Dermis microvascular lymphatic vessel endothelial cell (primary cell): Measurements from ENCODE around the gene CIDEA. TPM values are rescaled to one million over a fixed set of nuclear protein-coding genes. Genes with fewer than 3 reads are reported as not detected.

Source experiments
- DNase-seq, 2 donors: peaks; one replicate each; pipeline versions ENCODE4 v3.0.0 to v3.0.0-alpha.2; 2010; ENCODE audit warnings: low read depth in 2 of 2
- total RNA-seq: library from RNA; depleted of rRNA; stranded (reverse); fragments of >200 nt; gene quantifications from 2 replicates; pipeline ENCODE4 v1.2.1, GENCODE V29; 2014

CIDEA gene
- total RNA-seq, 1 donor from 2014 or later, result 1.3 TPM

- peak in 1 of 2 donors; percentile 70 for DNase-seq
Observed at GRCh38 chr18:12296457-12296856, 42.3 kb downstream of the CIDEA start.

- DNase-seq, result no peak
Observed at GRCh38 chr18:12299862-12300261, 45.7 kb downstream of the CIDEA start.

DNA sequence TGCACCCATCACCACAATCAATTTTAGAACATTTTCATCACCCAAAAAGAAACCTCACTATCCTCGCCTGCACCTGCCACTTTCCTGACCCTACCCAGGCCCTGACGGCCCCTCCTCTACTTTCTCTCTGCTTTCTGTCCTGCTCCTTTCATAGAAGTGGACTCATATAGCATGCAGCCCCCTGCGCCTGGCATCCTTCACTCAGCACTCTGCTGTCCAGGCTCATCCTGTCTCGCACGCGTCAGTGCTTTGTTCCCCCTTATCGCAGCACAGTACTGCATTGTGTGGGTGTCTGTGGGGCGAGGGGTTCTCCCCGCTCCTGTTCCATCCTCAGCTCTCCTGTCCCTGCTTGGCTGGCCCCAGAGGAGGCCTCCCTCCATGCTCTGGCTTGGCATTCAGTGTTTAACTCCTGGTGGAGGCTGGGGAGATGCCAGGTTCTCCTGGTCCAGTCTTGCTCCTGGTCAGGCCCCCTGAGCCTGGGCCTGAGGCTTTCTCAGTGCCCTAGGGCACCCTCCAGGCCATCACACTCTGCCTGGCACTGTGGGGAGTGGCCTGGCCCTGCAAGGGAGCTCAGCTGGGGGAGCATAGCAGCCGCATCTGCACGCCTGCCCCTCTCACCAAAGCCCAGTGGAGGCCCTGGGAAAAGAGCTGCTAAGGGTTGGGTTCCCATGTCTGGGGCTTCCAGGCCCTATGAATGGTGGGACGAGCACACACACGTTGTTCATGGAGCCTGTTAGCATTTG lies 47.3 kb downstream of the CIDEA start:
- DNase-seq, result no peak

GRCh38 chr18:12302391-12303147 lies 48.4 kb downstream of the CIDEA start:
- DNase-seq, result no peak

- no peak for DNase-seq
Observed at GRCh38 chr18:12304351-12305210, 50.4 kb downstream of the CIDEA start.

GRCh38 chr18:12305211-12305610 lies 51.0 kb downstream of the CIDEA start:
- no peak for DNase-seq

- no peak for DNase-seq
Observed at GRCh38 chr18:12305930-12306629, 51.9 kb downstream of the CIDEA start.

DNA sequence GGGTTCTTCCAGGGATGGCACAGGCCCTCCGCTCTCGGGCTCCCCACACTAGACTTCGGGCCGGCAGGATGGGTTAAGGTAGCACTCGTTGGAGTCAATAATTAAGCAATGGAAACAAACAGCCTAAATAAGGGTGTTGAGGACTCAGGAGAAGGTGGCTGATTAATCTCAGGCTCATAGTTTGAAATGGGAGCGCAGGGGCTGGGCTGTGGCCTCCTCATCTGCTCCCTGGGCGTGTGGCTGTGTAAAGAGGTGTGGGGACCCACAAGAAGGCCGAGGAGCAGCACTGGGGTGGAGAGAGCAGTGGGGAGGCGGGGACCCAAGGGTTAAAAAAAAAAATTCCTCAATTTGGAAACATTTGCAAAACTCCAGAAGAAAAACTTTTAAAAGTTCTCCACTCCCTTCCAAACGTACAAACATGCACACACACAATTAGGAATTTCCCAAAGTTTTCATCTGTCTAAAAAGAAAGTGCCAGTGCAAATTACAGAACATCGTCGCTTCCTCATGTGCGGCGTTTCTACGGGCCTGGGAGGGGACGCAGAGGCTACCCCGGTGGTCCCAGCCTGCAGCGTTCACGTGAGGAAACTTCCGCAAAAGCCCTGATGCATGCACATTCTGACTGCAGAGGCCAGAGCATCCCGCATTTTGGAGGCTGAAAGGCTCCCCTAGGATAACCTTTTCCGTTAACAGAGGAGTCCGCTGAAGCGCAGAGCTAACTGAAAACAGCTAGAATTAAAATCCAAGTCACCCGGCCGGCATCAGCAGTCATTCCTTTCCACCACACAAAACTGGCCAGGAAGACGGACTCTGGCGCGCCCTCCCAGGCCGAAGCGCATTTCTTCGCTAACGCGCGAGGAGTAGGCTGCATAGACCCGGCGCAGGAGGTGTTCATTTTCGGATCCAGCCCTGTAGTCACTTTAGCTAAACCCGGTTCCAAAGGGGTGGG lies 52.9 kb downstream of the CIDEA start:
- DNase-seq, result peak in 1 of 2 donors; percentile 77

DNA sequence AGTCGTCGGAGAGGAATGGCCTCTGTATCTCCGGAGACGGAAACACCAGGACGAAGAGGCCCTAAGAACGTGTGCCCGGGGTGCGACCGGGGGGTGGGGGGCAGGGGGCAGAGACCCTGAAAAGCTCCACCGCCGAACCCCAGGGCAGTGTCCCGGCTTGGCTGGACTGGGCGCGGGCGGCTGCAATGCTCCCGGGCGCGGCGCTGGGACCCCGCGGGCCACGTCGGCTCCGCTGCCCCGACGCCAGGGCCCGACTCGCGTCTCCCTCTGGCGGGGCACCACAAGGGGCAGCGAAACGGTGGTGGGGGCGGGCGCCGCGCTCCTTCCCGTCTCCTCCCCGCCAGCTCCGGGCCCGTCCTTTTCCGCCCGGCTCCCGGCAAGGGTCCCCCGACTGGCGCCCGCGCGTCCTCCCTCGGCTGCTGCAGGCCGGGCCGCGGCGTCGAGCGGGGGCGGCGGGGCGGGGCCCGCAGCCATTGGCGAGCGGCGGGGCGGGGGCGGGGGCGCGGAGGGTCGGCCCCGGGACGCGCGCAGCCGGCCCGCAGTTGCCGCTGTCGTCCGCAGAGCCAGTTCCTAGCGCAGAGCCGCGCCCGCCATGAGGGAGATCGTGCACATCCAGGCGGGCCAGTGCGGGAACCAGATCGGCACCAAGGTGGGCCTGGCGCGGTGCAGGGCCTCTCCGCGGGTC lies 53.7 kb downstream of the CIDEA start, which contains the start of gene TUBB6:
TSS of gene TUBB6 (plus strand) at position 541 of the 685 bp plus-strand sequence. CDS start at position 593, 52 bp downstream.
- peak in 1 of 2 donors; percentile 91 for DNase-seq

DNA sequence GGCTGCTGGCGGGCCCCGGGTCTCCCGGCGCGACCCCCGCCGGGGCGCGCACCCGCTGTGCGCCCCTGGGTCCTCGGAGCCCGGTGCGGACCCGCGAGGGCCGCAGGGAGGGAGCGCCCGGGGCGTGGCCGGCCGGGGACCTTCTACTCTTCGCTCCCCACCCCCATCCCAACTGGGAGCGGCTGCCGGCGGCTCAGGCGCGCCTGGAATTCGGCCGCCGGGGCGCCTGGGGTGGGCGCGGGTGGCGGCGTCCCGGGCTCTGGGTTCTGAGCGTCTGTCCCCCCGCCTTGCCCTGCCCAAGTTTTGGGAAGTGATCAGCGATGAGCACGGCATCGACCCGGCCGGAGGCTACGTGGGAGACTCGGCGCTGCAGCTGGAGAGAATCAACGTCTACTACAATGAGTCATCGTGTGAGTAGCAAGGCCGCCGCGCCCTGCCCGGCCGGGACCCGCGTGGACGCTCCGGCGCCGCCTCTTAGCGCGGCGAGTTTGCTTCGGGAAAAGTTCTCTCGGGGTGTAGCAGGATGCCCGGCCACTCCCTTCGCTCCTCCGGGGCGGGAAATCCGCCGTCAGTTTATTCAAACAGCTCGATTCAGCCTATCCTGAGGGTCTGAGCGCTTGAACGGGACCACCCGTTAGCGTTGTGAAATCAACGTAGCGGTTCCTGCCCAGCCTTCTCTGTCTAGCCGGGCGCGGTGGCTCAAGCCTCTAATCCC lies 54.4 kb downstream of the CIDEA start:
- DNase-seq, result peak; percentile 69 to 87

GRCh38 chr18:12309683-12310198 lies 55.6 kb downstream of the CIDEA start:
- peak; percentile 93 to 97 for DNase-seq

GRCh38 chr18:12310762-12311161 lies 56.6 kb downstream of the CIDEA start:
- DNase-seq, result peak in 1 of 2 donors; percentile 36

DNA sequence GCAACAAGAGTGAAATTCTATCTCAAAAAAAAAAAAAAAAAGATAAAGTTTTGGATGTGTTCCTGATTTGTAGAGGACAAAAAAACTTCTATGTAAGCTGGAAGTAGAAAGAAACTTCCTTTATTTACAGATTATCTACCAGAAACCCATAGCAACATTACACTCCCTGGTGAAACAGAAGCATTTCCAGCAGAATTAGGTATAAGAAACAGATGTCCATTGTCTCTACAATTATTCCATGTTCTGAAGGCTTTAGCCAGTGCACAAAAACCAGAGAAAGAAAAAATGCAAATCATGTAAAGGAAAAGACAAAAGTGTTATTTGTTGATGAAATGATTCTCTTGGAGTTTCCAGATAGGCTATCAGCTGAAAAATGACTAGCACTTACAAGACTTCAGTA lies 58.8 kb downstream of the CIDEA start:
- DNase-seq, result no peak

- DNase-seq, result no peak
Observed at GRCh38 chr18:12313530-12314245, 59.5 kb downstream of the CIDEA start.

DNA sequence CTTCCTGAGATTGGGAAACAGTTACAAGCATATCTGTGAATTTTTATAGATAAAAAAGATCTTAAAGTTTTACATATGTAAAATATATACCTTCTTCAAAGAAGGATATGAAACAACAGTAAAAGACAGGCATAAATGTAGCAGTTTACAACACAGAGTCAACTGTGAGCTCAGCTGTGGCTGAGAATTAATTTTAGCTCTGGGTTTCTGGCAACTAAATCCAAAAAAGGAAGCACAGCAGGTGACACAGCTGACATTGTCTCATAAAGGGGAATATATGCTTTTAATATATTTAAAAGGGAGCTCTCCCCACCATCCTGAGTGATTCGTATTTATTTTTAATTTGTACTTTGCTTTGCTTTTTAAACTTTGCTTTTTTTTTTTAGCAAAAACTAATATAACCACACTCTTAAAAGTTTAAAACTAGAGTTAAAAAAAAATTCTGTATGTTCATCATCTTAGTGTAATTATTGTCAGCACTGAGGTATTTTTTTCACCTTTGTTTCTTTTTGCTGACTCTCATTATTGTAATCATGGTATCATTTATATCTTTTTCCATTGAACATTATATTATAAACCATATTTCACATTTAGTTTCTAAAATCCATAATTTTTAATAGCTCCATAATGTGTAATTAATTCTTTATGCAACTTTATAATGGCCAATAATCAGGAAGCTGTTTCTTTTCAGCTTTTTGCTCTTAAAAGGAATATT lies 60.6 kb downstream of the CIDEA start:
- DNase-seq, result no peak

- DNase-seq, result no peak
Observed at GRCh38 chr18:12315490-12315889, 61.3 kb downstream of the CIDEA start.

GRCh38 chr18:12315911-12316310 lies 61.8 kb downstream of the CIDEA start:
- DNase-seq, result no peak
